K562 (cell line): ENCODE measurements around the gene NFAM1.

Experiments used
- ATF4 ChIP-seq: fragments of 450-650 bp; formaldehyde crosslinking; IDR thresholded peaks from 2 replicates; pipeline ENCODE4 v1.4.0; 2022; ENCODE audit warnings: mild to moderate bottlenecking, moderate library complexity
- EP300 ChIP-seq: IDR thresholded peaks from 2 replicates; pipeline ENCODE4 v1.6.1; 2012; ENCODE audit warnings: low read length, improper control_type of control experiment
- JUND ChIP-seq, 2 experiments: IDR thresholded peaks; 2 replicates in 1 of 2; 3 replicates in 1 of 2; pipeline ENCODE4 v1.6.1; 2011; ENCODE audit warnings: borderline replicate concordance in 2 of 2, low read depth in 2 of 2, low read length in 2 of 2, improper control_type of control experiment in 1 of 2, missing biosample characterization in 1 of 2, missing genetic modification characterization in 1 of 2, missing genetic modification reagents in 1 of 2
- MAZ ChIP-seq, 2 experiments: fragments of 450-650 bp in 1 of 2; sonication (generic) in 1 of 2; formaldehyde crosslinking; IDR thresholded peaks in 1 of 2; conservative IDR thresholded peaks in 1 of 2; 2 replicates each; pipeline versions ENCODE4 v1.4.0 to v1.5.0; 2020; ENCODE audit warnings: mild to moderate bottlenecking in 1 of 2, missing genetic modification reagents in 1 of 2
- SPI1 ChIP-seq: IDR thresholded peaks from 2 replicates; pipeline ENCODE4 v1.6.1; 2011; ENCODE audit warnings: low read depth, low read length, control low read depth, borderline replicate concordance
- ZNF766 ChIP-seq: fragments of 200-800 bp; sonication (Bioruptor generic); conservative IDR thresholded peaks from 2 replicates; pipeline ENCODE4 v1.6.1; 2016; ENCODE audit warnings: missing genetic modification characterization, missing compliant biosample characterization

- TF ChIP-seq SPI1 (no peak), ZNF766 (CRISPR knock-in tag) (no peak), ATF4 (CRISPR knock-in tag) (no peak), MAZ (CRISPR knock-in tag; conservative IDR thresholded peaks at IDR 0.05 in 1 of 2, IDR thresholded peaks at IDR 0.05 in 1 of 2) (no peak), JUND (IDR thresholded peaks at IDR 0.05; ENCODE audit: borderline replicate concordance, low read depth, low read length) (no peak), JUND (tag; IDR thresholded peaks at IDR 0.05; ENCODE audit: borderline replicate concordance, low read depth, low read length) (no peak), EP300 (no peak)
These were observed 4.2 kb downstream of the NFAM1 start for GRCh38 chr22:42428025-42428424.
